HG02840 (cell line): ENCODE measurements around the gene ALOX15B.

Experiments
- ATAC-seq: cut with Tn5 transposase; IDR thresholded peaks from one replicate; pipeline ENCODE4 v1.9.1; 2021; ENCODE audit warnings: mild to moderate bottlenecking, moderate library complexity, moderate number of reproducible peaks; ENCODE audit not compliant: unreplicated experiment, low FRiP score

Gene ALOX15B

DNA sequence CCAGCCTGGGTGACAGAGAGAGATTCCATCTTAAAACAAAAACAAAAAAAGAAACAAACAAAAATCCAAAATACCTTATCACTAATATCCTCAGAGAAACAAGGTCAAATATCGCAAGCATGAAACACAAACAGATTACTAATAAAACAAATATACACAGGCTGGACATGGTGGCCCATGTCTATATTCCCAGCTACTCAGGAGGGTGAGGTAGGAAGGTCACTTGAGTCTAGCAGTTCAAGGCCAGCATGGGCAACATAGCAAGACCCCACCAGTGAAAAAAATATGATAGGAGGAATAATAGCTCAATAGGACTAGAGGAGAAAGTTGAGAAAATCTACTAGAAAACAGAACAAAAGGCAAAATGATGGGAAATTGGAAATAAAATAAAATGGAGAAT lies 6.9 kb upstream of the ALOX15B start:
- ATAC-seq: no peak

- no peak for ATAC-seq
Measured at GRCh38 chr17:8032442-8032841, 6.4 kb upstream of the ALOX15B start.

DNA sequence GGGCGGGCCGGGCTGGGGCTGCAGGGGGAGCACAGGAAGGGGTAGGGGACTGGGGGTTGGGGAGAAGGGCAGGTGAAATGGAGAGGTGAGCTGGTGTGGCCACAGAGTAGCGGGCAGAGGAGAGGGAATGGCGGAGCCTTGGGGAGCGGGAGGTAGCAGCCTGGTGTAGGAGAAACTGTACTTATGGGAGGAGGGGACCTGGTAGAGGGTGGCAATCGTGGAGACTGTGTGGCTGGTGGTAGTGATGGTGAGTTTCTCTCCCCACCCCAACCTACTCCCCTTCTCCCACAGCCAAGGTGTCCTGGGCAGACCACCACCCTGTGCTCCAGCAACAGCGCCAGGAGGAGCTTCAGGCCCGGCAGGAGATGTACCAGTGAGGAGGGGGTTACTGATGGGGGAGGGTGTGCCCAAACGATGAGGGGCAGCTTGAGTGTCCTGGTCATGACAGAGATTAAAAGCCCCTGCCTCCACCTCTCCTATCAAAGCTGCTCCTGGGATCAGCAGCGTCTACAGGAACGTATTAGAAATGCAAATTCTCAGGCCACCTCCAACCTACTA lies 831 bp downstream of the ALOX15B start:
- no peak for ATAC-seq

GRCh38 chr17:8041249-8041928 lies 2.5 kb downstream of the ALOX15B start:
- ATAC-seq: no peak

- ATAC-seq: no peak
Measured at GRCh38 chr17:8041979-8042378, 3.1 kb downstream of the ALOX15B start.

DNA sequence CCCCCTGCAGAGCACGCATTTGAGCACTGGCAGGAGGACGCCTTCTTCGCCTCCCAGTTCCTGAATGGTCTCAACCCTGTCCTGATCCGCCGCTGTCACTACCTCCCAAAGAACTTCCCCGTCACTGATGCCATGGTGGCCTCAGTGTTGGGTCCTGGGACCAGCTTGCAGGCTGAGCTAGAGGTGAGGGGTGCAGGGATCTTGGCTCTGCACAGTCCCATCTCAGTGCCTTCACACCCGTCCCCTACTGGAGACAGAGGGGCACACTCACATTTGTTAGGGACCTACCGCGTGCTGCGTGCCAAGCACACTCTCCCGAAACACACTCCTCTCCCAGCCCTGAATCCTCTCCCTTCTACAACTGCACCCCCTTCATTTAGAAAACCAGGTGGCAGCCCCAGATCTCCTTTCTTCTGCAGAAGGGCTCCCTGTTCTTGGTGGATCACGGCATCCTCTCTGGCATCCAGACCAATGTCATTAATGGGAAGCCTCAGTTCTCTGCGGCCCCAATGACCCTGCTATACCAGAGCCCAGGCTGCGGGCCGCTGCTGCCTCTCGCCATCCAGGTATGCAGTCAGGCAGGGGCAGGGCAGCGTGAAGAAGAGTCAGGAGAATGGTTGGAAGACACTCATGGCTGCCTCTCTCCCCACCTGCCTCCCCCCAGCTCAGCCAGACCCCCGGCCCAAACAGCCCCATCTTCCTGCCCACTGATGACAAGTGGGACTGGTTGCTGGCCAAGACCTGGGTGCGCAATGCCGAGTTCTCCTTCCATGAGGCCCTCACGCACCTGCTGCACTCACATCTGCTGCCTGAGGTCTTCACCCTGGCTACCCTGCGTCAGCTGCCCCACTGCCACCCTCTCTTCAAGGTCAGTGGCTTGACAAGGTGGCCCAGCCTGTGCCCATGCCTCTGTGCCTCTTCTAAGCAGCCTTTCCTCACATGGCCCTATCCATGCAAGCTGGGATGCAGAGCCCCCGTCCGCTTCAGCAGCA lies 6.3 kb downstream of the ALOX15B start:
- ATAC-seq: no peak

GRCh38 chr17:8046306-8046928 lies 7.6 kb downstream of the ALOX15B start:
- ATAC-seq: no peak

GRCh38 chr17:8046929-8047768 lies 8.3 kb downstream of the ALOX15B start:
- ATAC-seq: no peak

DNA sequence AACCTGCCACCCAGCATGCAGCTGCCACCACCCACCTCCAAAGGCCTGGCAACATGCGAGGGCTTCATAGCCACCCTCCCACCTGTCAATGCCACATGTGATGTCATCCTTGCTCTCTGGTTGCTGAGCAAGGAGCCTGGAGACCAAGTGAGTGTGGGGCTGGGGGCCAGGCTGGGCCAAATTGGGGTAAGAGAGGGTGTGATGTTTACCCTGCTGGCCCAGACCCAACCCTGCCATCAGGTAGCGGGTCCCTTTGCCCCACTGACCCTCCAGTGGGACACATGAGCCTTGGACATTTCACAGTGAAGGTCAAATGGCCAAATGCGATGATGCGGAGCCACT lies 8.9 kb downstream of the ALOX15B start:
- no peak for ATAC-seq

DNA sequence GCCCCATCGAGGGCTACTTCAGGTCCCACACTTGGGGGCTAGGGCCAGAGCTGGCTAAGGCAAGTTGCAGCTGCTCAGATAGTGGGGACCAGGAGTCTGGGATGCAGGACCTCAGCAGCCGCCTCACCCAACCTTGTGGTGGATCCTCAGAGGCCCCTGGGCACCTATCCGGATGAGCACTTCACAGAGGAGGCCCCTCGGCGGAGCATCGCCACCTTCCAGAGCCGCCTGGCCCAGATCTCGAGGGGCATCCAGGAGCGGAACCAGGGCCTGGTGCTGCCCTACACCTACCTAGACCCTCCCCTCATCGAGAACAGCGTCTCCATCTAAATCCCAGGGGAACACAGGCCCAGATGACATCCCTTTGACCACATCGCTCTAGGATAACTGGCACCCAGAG lies 9.4 kb downstream of the ALOX15B start:
- ATAC-seq: no peak

GRCh38 chr17:8048736-8049135 lies 9.9 kb downstream of the ALOX15B start:
- ATAC-seq: no peak

GRCh38 chr17:8051831-8052230 lies 13.0 kb downstream of the ALOX15B start:
- ATAC-seq: no peak

DNA sequence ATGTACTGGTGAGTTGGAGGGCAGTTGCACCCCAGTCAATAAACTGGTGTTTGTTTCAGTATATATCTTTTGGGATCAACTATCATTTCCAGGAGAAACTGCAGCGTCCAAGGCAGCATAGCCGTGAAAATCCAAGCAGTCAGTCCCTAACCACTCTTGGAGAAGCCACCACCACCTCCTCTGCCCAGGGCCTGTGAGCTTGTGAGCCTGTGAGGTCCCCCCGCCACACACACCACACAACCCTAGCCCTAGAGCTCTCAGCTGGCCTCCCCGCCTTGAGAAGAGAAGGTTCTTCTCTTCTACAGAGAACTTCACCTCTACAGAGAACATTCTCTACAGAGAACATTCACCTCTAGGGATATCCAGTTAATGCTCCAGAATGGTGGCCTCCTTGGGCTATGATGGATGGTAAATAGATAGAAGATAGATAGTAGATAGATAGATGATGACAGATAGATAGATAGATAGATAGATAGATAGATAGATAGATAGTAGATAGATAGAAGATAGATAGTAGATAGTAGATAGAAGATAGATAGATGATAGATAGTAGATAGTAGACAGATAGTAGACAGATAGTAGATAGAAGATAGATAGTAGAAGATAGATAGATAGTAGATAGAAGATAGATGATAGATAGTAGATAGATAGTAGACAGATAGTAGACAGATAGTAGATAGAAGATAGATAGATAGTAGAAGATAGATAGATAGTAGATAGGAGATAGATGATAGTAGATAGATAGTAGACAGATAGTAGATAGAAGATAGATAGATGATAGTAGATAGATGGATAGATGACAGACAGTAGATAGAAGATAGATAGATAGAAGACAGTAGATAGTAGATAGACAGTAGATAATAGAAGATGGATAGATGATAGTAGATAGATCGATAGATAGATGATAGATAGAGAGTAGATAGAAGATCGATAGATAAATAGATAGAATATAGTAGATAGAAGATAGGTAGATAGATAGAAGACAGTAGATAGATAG lies 13.7 kb downstream of the ALOX15B start:
- ATAC-seq: no peak

GRCh38 chr17:8053600-8053999 lies 14.7 kb downstream of the ALOX15B start:
- no peak for ATAC-seq

GRCh38 chr17:8055851-8056231 lies 17.0 kb downstream of the ALOX15B start:
- ATAC-seq: no peak

- ATAC-seq: no peak
Measured at GRCh38 chr17:8056232-8056975, 17.5 kb downstream of the ALOX15B start.

GRCh38 chr17:8056976-8057625 lies 18.2 kb downstream of the ALOX15B start:
- no peak for ATAC-seq

DNA sequence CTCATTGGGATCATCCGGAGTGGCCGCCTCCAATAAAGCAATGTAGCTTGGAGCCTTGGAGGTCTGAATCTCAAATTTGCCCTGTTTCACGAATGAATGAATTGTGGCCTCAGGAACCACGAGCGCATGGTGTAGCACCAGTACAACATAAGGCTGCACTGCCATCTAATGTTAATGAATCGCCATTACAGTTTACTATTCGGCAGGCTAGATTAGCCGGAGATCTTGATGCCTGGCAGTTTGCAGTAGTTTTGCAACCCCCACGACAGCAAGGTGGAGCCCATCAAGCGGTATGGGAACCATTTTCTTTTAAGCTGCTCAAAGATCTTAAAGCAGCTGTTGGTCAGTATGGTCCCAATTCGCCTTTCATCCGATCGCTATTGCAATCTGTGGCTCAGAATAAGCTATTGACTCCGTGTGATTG lies 18.8 kb downstream of the ALOX15B start:
- ATAC-seq: no peak
